Endodermal cell (in vitro differentiated cells): ENCODE data around the gene ATP1B1. TPM values are rescaled to one million over a fixed set of nuclear protein-coding genes. Genes with fewer than 3 reads are reported as not detected.

ENCODE experiments used
- DNase-seq: peaks from one replicate; pipeline ENCODE4 v3.0.0-alpha.2; 2017
- H3K27ac ChIP-seq: 2 replicates; pipeline ENCODE4 v1.5.1; 2013; ENCODE audit warnings: mild to moderate bottlenecking, low read depth, low read length, moderate library complexity
- H3K27me3 ChIP-seq: 2 replicates; pipeline ENCODE4 v1.6.1; 2013; ENCODE audit warnings: mild to moderate bottlenecking, low read length, moderate library complexity; ENCODE audit not compliant: insufficient read depth, control insufficient read depth, poor library complexity, severe bottlenecking
- H3K36me3 ChIP-seq: 2 replicates; pipeline ENCODE4 v1.7.0; 2013; ENCODE audit warnings: mild to moderate bottlenecking, low read length, moderate library complexity; ENCODE audit not compliant: control insufficient read depth, insufficient read depth
- H3K4me1 ChIP-seq: one replicate; pipeline ENCODE4 v1.7.0; 2013; ENCODE audit warnings: low read length; ENCODE audit not compliant: control insufficient read depth, insufficient read depth
- H3K4me3 ChIP-seq: 2 replicates; pipeline ENCODE4 v1.5.1; 2013; ENCODE audit warnings: mild to moderate bottlenecking, low read length, moderate library complexity
- H3K9ac ChIP-seq: 2 replicates; pipeline ENCODE4 v1.6.1; 2013; ENCODE audit warnings: mild to moderate bottlenecking, low read length, moderate library complexity; ENCODE audit not compliant: poor library complexity, severe bottlenecking; ENCODE audit errors: extremely low read depth
- H3K9me3 ChIP-seq: 2 replicates; pipeline ENCODE4 v1.6.1; 2013; ENCODE audit warnings: mild to moderate bottlenecking, low read length, moderate library complexity; ENCODE audit not compliant: control insufficient read depth
- H3K27ac Mint-ChIP-seq: 2 replicates; pipeline ENCODE4 v1.8.0; 2020; ENCODE audit warnings: mixed read lengths
- H3K27me3 Mint-ChIP-seq: 2 replicates; pipeline ENCODE4 v1.8.0; 2021; ENCODE audit warnings: mild to moderate bottlenecking, mixed read lengths; ENCODE audit not compliant: insufficient read depth
- H3K36me3 Mint-ChIP-seq: 2 replicates; pipeline ENCODE4 v1.8.0; 2020; ENCODE audit warnings: low read depth, mixed read lengths
- H3K4me1 Mint-ChIP-seq: 2 replicates; pipeline ENCODE4 v1.8.0; 2020; ENCODE audit warnings: mixed read lengths
- H3K4me3 Mint-ChIP-seq: 2 replicates; pipeline ENCODE4 v1.8.0; 2020; ENCODE audit warnings: mild to moderate bottlenecking, moderate library complexity, mixed read lengths
- H3K9me3 Mint-ChIP-seq: 2 replicates; pipeline ENCODE4 v1.8.0; 2020; ENCODE audit warnings: mild to moderate bottlenecking, mixed read lengths
- WGBS, 2 experiments: methylation state at CpG; one replicate each; pipeline versions ENCODE4 v1.1.5 to v1.1.7; 2013; ENCODE audit warnings: missing lambda C conversion rate in 2 of 2, mixed read lengths in 1 of 2; ENCODE audit not compliant: insufficient coverage in 1 of 2, insufficient read length in 1 of 2; 5-methylcytosine and 5-hydroxymethylcytosine counted together
- total RNA-seq, 2 donors: library from RNA; stranded (reverse); fragmentation: NEBNext Ultra II Directional in 1 of 2; extraction: Animal tissue kit (Norgen Biotek cat#: 25700) in 1 of 2; gene quantifications; 2 replicates in 1 of 2; 3 replicates in 1 of 2; pipeline ENCODE4 v1.2.1, GENCODE V29; 2021
- TF ChIP-seq, protein P1 (sequence below): fragments of 200-600 bp; sonication (generic); conservative IDR thresholded peaks from 2 replicates; pipeline ENCODE4 v1.5.0; 2021; ENCODE audit warnings: antibody characterized with exemption, mild to moderate bottlenecking

The ATP1B1 gene
- total RNA-seq, 2 donors from 2014 or later: 49.9 to 56.3 TPM

DNA sequence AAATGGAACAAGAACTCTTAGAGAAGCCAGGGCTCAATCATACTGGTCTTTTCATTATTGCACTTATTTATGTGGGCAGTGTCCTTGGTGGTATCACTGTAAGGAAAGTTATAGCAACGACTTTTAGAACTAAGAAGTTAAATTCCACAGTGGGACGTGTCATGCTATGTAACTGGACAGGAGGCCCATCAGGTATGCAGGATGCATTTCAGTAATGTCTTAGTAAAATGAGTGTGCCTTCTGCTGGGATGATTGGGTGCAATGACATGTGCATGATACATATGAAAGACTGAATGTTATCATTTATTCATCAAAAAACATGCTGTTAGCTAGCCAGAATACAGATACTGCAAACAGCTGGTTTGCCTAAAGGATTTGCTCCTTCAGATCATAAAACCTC is 6.9 kb upstream of the ATP1B1 start:
- Mint-ChIP-seq H3K27me3 (peaks cover 2% of the 10 kb centered on the region), H3K27ac (no peak overlapping the region), H3K4me1 (peaks cover 26% of the 10 kb centered on the region), H3K4me3 (no peak overlapping the region), H3K36me3 (no peaks in the 10 kb centered on the region), H3K9me3 (peaks cover 3% of the 10 kb centered on the region)
- Histone ChIP-seq H3K9ac (no peak overlapping the region), H3K4me1 (peaks cover 10% of the 10 kb centered on the region), H3K4me3 (no peak overlapping the region), H3K27me3 (peaks cover 12% of the 10 kb centered on the region), H3K9me3 (no peaks in the 10 kb centered on the region), H3K27ac (no peak overlapping the region), H3K36me3 (no peaks in the 10 kb centered on the region)
- DNase-seq: no peak
- 85 to 94% methylated on average over 2 of the region's 2 CpGs for WGBS, 2 experiments
- TF ChIP-seq, protein P1, sequence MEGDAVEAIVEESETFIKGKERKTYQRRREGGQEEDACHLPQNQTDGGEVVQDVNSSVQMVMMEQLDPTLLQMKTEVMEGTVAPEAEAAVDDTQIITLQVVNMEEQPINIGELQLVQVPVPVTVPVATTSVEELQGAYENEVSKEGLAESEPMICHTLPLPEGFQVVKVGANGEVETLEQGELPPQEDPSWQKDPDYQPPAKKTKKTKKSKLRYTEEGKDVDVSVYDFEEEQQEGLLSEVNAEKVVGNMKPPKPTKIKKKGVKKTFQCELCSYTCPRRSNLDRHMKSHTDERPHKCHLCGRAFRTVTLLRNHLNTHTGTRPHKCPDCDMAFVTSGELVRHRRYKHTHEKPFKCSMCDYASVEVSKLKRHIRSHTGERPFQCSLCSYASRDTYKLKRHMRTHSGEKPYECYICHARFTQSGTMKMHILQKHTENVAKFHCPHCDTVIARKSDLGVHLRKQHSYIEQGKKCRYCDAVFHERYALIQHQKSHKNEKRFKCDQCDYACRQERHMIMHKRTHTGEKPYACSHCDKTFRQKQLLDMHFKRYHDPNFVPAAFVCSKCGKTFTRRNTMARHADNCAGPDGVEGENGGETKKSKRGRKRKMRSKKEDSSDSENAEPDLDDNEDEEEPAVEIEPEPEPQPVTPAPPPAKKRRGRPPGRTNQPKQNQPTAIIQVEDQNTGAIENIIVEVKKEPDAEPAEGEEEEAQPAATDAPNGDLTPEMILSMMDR: no peak

DNA sequence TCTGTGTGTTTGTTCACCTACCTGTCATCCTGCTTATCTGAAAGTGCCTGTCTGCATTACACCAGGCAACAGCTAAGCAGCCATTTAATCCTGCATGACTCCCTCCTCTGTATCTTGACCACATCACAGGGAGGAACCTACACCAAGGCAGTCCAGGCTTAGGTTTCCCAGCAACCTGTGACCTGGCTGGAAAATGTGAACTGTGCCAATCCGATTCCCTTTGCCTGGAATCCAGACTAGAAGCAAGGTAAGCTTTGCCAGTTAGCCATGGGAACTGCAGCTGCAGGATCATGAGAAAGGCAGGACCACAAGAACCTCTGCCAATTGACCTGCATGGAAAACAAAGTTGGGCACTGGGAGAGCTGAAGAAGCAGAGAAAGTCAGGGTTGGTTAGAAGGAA is 6.3 kb upstream of the ATP1B1 start:
- Histone ChIP-seq H3K36me3 (no peaks in the 10 kb centered on the region), H3K4me3 (no peak overlapping the region), H3K27me3 (peaks cover 19% of the 10 kb centered on the region), H3K4me1 (peaks cover 10% of the 10 kb centered on the region), H3K9ac (no peak overlapping the region), H3K9me3 (no peaks in the 10 kb centered on the region), H3K27ac (no peak overlapping the region)
- peaks cover 3% of the 10 kb centered on the region for H3K9me3 Mint-ChIP-seq
- no peak overlapping the region for H3K4me3 Mint-ChIP-seq
- H3K36me3 Mint-ChIP-seq: no peaks in the 10 kb centered on the region
- peaks cover 32% of the 10 kb centered on the region for H3K4me1 Mint-ChIP-seq
- no peak for DNase-seq
- H3K27ac Mint-ChIP-seq: no peak overlapping the region
- WGBS, 2 experiments: 78 to 83% methylated on average over 1 of the region's 1 CpG
- TF ChIP-seq, protein P1: no peak
- peaks cover 2% of the 10 kb centered on the region for H3K27me3 Mint-ChIP-seq

DNA sequence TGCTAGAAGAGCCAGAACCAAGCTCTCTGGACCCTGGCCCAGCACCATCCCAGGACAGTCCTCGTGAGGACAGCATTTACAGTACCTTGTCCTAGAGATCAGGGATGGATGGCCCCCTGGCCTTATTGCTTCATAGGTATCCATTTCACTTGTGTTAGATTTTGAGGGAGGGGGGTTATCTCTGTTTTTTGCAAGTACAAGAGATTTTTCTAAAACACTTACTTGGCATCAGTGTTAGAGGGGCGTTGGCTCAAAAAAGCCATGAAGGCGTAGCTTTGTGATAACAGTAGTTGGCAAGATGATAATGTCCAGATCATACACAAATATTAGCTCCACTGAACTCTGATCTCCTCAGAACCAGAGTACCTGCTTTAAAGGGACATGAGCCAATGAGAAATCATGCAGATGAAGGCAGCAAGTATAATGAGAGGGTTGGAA is 5.8 kb upstream of the ATP1B1 start:
- H3K36me3 ChIP-seq: no peaks in the 10 kb centered on the region
- no peak for DNase-seq
- H3K27ac ChIP-seq: no peak overlapping the region
- 87% methylated on average over 3 of the region's 3 CpGs; no CpG with 5 or more reads in 1 of the 2 experiments for WGBS, 2 experiments
- H3K27me3 Mint-ChIP-seq: peaks cover 2% of the 10 kb centered on the region
- H3K9me3 Mint-ChIP-seq: peaks cover 3% of the 10 kb centered on the region
- H3K27ac Mint-ChIP-seq: no peak overlapping the region
- H3K4me3 ChIP-seq: no peak overlapping the region
- peaks cover 32% of the 10 kb centered on the region for H3K4me1 Mint-ChIP-seq
- H3K4me3 Mint-ChIP-seq: no peak overlapping the region
- H3K36me3 Mint-ChIP-seq: no peaks in the 10 kb centered on the region
- no peaks in the 10 kb centered on the region for H3K9me3 ChIP-seq
- peaks cover 10% of the 10 kb centered on the region for H3K4me1 ChIP-seq
- H3K9ac ChIP-seq: no peak overlapping the region
- TF ChIP-seq, protein P1: no peak
- H3K27me3 ChIP-seq: peaks cover 20% of the 10 kb centered on the region
